ENCODE results near the gene KLHL42. TPM values are rescaled to one million over a fixed set of nuclear protein-coding genes. Genes with fewer than 3 reads are reported as not detected.

KLHL42 gene
- total and polyA plus RNA-seq, 9 of the 15 experiments (the other 6 are each of a cell fraction or from before 2014, with no cell fraction given) = 1.5 to 11.8 (median 9.6) TPM

GRCh38 chr12:27779920-27780611 is at the start of gene KLHL42, which contains the start of gene MANSC4 (continued):
- TF ChIP-seq AFF4 (CRISPR knock-in tag; IDR thresholded peaks at IDR 0.05) = peak; percentile 84; the same call in 1 of the 2 replicates
- TF ChIP-seq NONO (IDR thresholded peaks at IDR 0.05; ENCODE audit: low read depth in 2 of 2, low read length in 1 of 2) = peak; percentile 66 to 74
- TF ChIP-seq EP400 (IDR thresholded peaks at IDR 0.05) = peak; percentile 41; the same call in 1 of the 2 replicates
- TF ChIP-seq CREB3L1 (IDR thresholded peaks at IDR 0.05; ENCODE audit: borderline replicate concordance, low read depth) = peak; percentile 30; the same call in 1 of the 2 replicates
- peak; percentile 81 for TF ChIP-seq GABPA (tag; conservative IDR thresholded peaks at IDR 0.05; ENCODE audit: low read depth)
- TF ChIP-seq ZNF699 (CRISPR knock-in tag; IDR thresholded peaks at IDR 0.05; ENCODE audit: insufficient replicate concordance) = no peak
- TF ChIP-seq ZBED1 (IDR thresholded peaks at IDR 0.05) = no peak
- no peak for TF ChIP-seq CC2D1A (IDR thresholded peaks at IDR 0.05)
- TF ChIP-seq TCF15 (CRISPR knock-in tag; IDR thresholded peaks at IDR 0.05) = no peak
- peak; percentile 47; the same call in 1 of the 2 replicates for TF ChIP-seq RREB1 (CRISPR knock-in tag; IDR thresholded peaks at IDR 0.05)
- TF ChIP-seq HNRNPL (IDR thresholded peaks at IDR 0.05; ENCODE audit: low read depth, low read length) = peak; percentile 19; the same call in 1 of the 2 replicates
- no peak for TF ChIP-seq MTA2 (IDR thresholded peaks at IDR 0.05; ENCODE audit: low read depth)
- TF ChIP-seq NCOR1 (IDR thresholded peaks at IDR 0.05) = no peak
- no peak for TF ChIP-seq ZNF311 (CRISPR knock-in tag; IDR thresholded peaks at IDR 0.05)
- TF ChIP-seq MIER1 (IDR thresholded peaks at IDR 0.05; ENCODE audit: low read depth) = no peak
- peak; percentile 90 for TF ChIP-seq KAT7 (CRISPR knock-in tag; IDR thresholded peaks at IDR 0.05; ENCODE audit: borderline replicate concordance)

All from K562 (cell line).